Progenitor cell of endocrine pancreas (in vitro differentiated cells): ENCODE results near the gene ILDR1. TPM values are rescaled to one million over a fixed set of nuclear protein-coding genes. Genes with fewer than 3 reads are reported as not detected.

ENCODE experiments used
- DNase-seq: peaks from one replicate; pipeline ENCODE4 v3.0.0; 2021; ENCODE audit warnings: low spot score; ENCODE audit not compliant: unreplicated experiment
- H3K27ac Mint-ChIP-seq: 2 replicates; pipeline ENCODE4 v1.8.0; 2021; ENCODE audit warnings: mild to moderate bottlenecking, moderate library complexity, mixed read lengths
- H3K27me3 Mint-ChIP-seq: 2 replicates; pipeline ENCODE4 v1.8.0; 2021; ENCODE audit warnings: mixed read lengths
- H3K36me3 Mint-ChIP-seq: 2 replicates; pipeline ENCODE4 v1.8.0; 2022; ENCODE audit warnings: mixed read lengths; ENCODE audit not compliant: insufficient read depth
- H3K4me1 Mint-ChIP-seq: 2 replicates; pipeline ENCODE4 v1.8.0; 2021; ENCODE audit warnings: low read depth, mixed read lengths
- H3K4me3 Mint-ChIP-seq: 2 replicates; pipeline ENCODE4 v1.8.0; 2021; ENCODE audit warnings: low read depth, mild to moderate bottlenecking, moderate library complexity, mixed read lengths
- H3K9me3 Mint-ChIP-seq: 2 replicates; pipeline ENCODE4 v1.8.0; 2021; ENCODE audit warnings: low read depth, mixed read lengths
- CTCF ChIP-seq: fragments of 200-600 bp; sonication (generic); IDR thresholded peaks from one replicate; pipeline ENCODE4 v1.5.0; 2021; ENCODE audit warnings: antibody characterized with exemption, mild to moderate bottlenecking; ENCODE audit not compliant: unreplicated experiment
- total RNA-seq: library from RNA; stranded (reverse); gene quantifications from 2 replicates; pipeline ENCODE4 v1.2.1, GENCODE V29; 2021

The ILDR1 gene
- total RNA-seq, 1 donor from 2014 or later, result 5.0 TPM

GRCh38 chr3:121969631-121970030 lies 52.4 kb downstream of the ILDR1 start:
- peaks cover 6% of the 10 kb centered on the region for H3K36me3 Mint-ChIP-seq
- peaks cover 10% of the 10 kb centered on the region for H3K4me1 Mint-ChIP-seq
- peaks cover 35% of the 10 kb centered on the region for H3K9me3 Mint-ChIP-seq
- DNase-seq, result no peak
- no peak overlapping the region for H3K27ac Mint-ChIP-seq
- no peaks in the 10 kb centered on the region for H3K27me3 Mint-ChIP-seq
- H3K4me3 Mint-ChIP-seq, result no peak overlapping the region
- no peak for TF ChIP-seq CTCF

GRCh38 chr3:121963608-121964007 lies 58.4 kb downstream of the ILDR1 start:
- DNase-seq, result no peak
- no peak overlapping the region for H3K4me3 Mint-ChIP-seq
- peaks cover 4% of the 10 kb centered on the region for H3K36me3 Mint-ChIP-seq
- H3K4me1 Mint-ChIP-seq, result no peaks in the 10 kb centered on the region
- no peak overlapping the region for H3K27ac Mint-ChIP-seq
- no peak for TF ChIP-seq CTCF
- H3K9me3 Mint-ChIP-seq, result peaks cover 16% of the 10 kb centered on the region
- no peaks in the 10 kb centered on the region for H3K27me3 Mint-ChIP-seq

- Mint-ChIP-seq H3K4me3 (no peak overlapping the region), H3K27me3 (no peaks in the 10 kb centered on the region), H3K36me3 (peaks cover 4% of the 10 kb centered on the region), H3K9me3 (peaks cover 13% of the 10 kb centered on the region), H3K4me1 (no peaks in the 10 kb centered on the region), H3K27ac (no peak overlapping the region)
- TF ChIP-seq CTCF, result no peak
- DNase-seq, result no peak
Measured at GRCh38 chr3:121962443-121962842, 59.6 kb downstream of the ILDR1 start.

GRCh38 chr3:121961283-121961682 lies 60.8 kb downstream of the ILDR1 start:
- DNase-seq, result no peak
- TF ChIP-seq CTCF, result no peak
- no peak overlapping the region for H3K4me3 Mint-ChIP-seq
- no peaks in the 10 kb centered on the region for H3K27me3 Mint-ChIP-seq
- no peak overlapping the region for H3K27ac Mint-ChIP-seq
- peaks cover 7% of the 10 kb centered on the region for H3K9me3 Mint-ChIP-seq
- H3K36me3 Mint-ChIP-seq, result peaks cover 1% of the 10 kb centered on the region
- H3K4me1 Mint-ChIP-seq, result no peaks in the 10 kb centered on the region

GRCh38 chr3:121958801-121959200 lies 63.2 kb downstream of the ILDR1 start:
- Mint-ChIP-seq H3K4me3 (no peak overlapping the region), H3K9me3 (peaks cover 5% of the 10 kb centered on the region), H3K27ac (no peak overlapping the region)

More at GRCh38 chr3:121958801-121959200, 63.2 kb downstream of the ILDR1 start:
- TF ChIP-seq CTCF, result no peak
- no peaks in the 10 kb centered on the region for H3K27me3 Mint-ChIP-seq
- H3K4me1 Mint-ChIP-seq, result no peaks in the 10 kb centered on the region
- no peaks in the 10 kb centered on the region for H3K36me3 Mint-ChIP-seq
- no peak for DNase-seq
